Parathyroid adenoma (tissue), 2 donors: ENCODE results near the gene L2HGDH.

ENCODE experiments used
- H2AFZ ChIP-seq: fragments of 300-600 bp; sonication (generic); one replicate; pipeline ENCODE4 v1.7.0; 2017; ENCODE audit warnings: antibody characterized with exemption, mild to moderate bottlenecking
- H3K27ac ChIP-seq: fragments of 300-600 bp; sonication (generic); one replicate; pipeline ENCODE4 v1.7.0; 2017
- H3K27me3 ChIP-seq: fragments of 300-600 bp; sonication (generic); one replicate; pipeline ENCODE4 v1.7.0; 2017; ENCODE audit warnings: low read length; ENCODE audit not compliant: control insufficient read depth, insufficient read depth
- H3K36me3 ChIP-seq: fragments of 300-600 bp; sonication (generic); one replicate; pipeline ENCODE4 v1.7.0; 2017; ENCODE audit warnings: low read length; ENCODE audit not compliant: control insufficient read depth, insufficient read depth
- H3K4me1 ChIP-seq: fragments of 300-600 bp; sonication (generic); one replicate; pipeline ENCODE4 v1.7.0; 2017; ENCODE audit warnings: control low read depth
- H3K4me2 ChIP-seq: fragments of 300-600 bp; sonication (generic); one replicate; pipeline ENCODE4 v1.7.0; 2017; ENCODE audit warnings: low read length
- H3K4me3 ChIP-seq: fragments of 300-600 bp; sonication (generic); one replicate; pipeline ENCODE4 v1.7.0; 2017; ENCODE audit warnings: low read depth, low read length
- H3K79me2 ChIP-seq: fragments of 300-600 bp; sonication (generic); one replicate; pipeline ENCODE4 v1.7.0; 2017; ENCODE audit warnings: control low read depth
- H3K9ac ChIP-seq: fragments of 300-600 bp; sonication (generic); one replicate; pipeline ENCODE4 v1.7.0; 2017; ENCODE audit warnings: mild to moderate bottlenecking
- H3K9me3 ChIP-seq: fragments of 300-600 bp; sonication (generic); one replicate; pipeline ENCODE4 v1.7.0; 2017; ENCODE audit warnings: low read length; ENCODE audit not compliant: control insufficient read depth
- CTCF ChIP-seq: fragments of 300-600 bp; sonication (generic); IDR thresholded peaks from one replicate; pipeline ENCODE4 v1.7.0; 2017; ENCODE audit warnings: antibody characterized with exemption, mild to moderate bottlenecking
- donor health status: primary hyperparathyroidism.

Gene L2HGDH

GRCh38 chr14:50257732-50258131, 54.3 kb downstream of the L2HGDH start:
- Histone ChIP-seq H3K36me3 (no peaks in the 10 kb centered on the region), H3K27ac (no peak overlapping the region), H3K4me1 (no peaks in the 10 kb centered on the region), H3K9me3 (no peaks in the 10 kb centered on the region), H3K79me2 (no peaks in the 10 kb centered on the region), H3K9ac (no peak overlapping the region), H2AFZ (no peak overlapping the region), H3K27me3 (no peaks in the 10 kb centered on the region), H3K4me3 (no peak overlapping the region), H3K4me2 (no peak overlapping the region)
- no peak for TF ChIP-seq CTCF

- no peak for TF ChIP-seq CTCF
- H3K4me3 ChIP-seq: no peak overlapping the region
These were observed 57.8 kb downstream of the L2HGDH start for GRCh38 chr14:50254248-50254647.

GRCh38 chr14:50249136-50249775, 62.8 kb downstream of the L2HGDH start:
- Histone ChIP-seq H3K27me3 (no peaks in the 10 kb centered on the region), H3K9ac (no peak overlapping the region), H2AFZ (no peak overlapping the region), H3K4me3 (no peak overlapping the region), H3K79me2 (no peaks in the 10 kb centered on the region), H3K9me3 (no peaks in the 10 kb centered on the region), H3K36me3 (no peaks in the 10 kb centered on the region), H3K4me1 (no peaks in the 10 kb centered on the region), H3K4me2 (no peak overlapping the region), H3K27ac (no peak overlapping the region)
- no peak for TF ChIP-seq CTCF

More at GRCh38 chr14:50254248-50254647, 57.8 kb downstream of the L2HGDH start:
- no peaks in the 10 kb centered on the region for H3K79me2 ChIP-seq
- no peak overlapping the region for H3K27ac ChIP-seq
- no peak overlapping the region for H2AFZ ChIP-seq
- no peak overlapping the region for H3K9ac ChIP-seq
- H3K9me3 ChIP-seq: no peaks in the 10 kb centered on the region
- no peaks in the 10 kb centered on the region for H3K4me1 ChIP-seq
- no peaks in the 10 kb centered on the region for H3K36me3 ChIP-seq
- H3K27me3 ChIP-seq: no peaks in the 10 kb centered on the region
- no peak overlapping the region for H3K4me2 ChIP-seq

GRCh38 chr14:50247245-50247644, 64.8 kb downstream of the L2HGDH start:
- Histone ChIP-seq H3K36me3 (no peaks in the 10 kb centered on the region), H3K27me3 (no peaks in the 10 kb centered on the region), H3K9ac (no peak overlapping the region), H3K4me3 (no peak overlapping the region), H3K79me2 (no peaks in the 10 kb centered on the region), H3K9me3 (no peaks in the 10 kb centered on the region), H3K4me1 (no peaks in the 10 kb centered on the region), H3K4me2 (no peak overlapping the region), H2AFZ (no peak overlapping the region), H3K27ac (no peak overlapping the region)
- TF ChIP-seq CTCF: no peak
